ENCODE measurements around the gene EDC4.

Gene EDC4

DNA sequence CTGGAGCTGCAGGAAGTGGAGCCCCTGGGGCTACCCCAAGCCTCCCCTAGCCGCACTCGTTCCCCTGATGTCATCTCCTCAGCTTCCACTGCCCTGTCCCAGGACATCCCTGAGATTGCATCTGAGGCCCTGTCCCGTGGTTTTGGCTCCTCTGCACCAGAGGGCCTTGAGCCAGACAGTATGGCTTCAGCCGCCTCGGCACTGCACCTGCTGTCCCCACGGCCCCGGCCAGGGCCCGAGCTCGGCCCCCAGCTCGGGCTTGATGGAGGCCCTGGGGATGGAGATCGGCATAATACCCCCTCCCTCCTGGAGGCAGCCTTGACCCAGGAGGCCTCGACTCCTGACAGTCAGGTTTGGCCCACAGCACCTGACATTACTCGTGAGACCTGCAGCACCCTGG is 7.7 kb downstream of the EDC4 start:
- no peak overlapping the region for H3K23ac ChIP-seq (ENCODE audit: low read length)
- H3K79me1 ChIP-seq (ENCODE audit: low read length): peaks cover under 1% of the 10 kb centered on the region
- no peak overlapping the region for H3K4me2 ChIP-seq (ENCODE audit: low read length)
- no peak for DNase-seq
- H3K27ac ChIP-seq (ENCODE audit: low read depth, low read length): no peak overlapping the region
- peaks cover 2% of the 10 kb centered on the region for H3K79me2 ChIP-seq (ENCODE audit: control insufficient read depth, insufficient read depth, low read length)
- WGBS (ENCODE audit: extremely low coverage, insufficient coverage, low lambda C conversion rate): no CpG with 5 or more reads among the region's 13 CpGs
- H3K18ac ChIP-seq (ENCODE audit: low read length): no peak overlapping the region
- no peak overlapping the region for H3K4me3 ChIP-seq (ENCODE audit: low read length)
- no peak overlapping the region for H2BK15ac ChIP-seq (replicated peaks; ENCODE audit: low read depth)
- no peak overlapping the region for H3K56ac ChIP-seq (ENCODE audit: low read length)
- no peak overlapping the region for H2AK5ac ChIP-seq (ENCODE audit: low read length)
- H2BK5ac ChIP-seq (ENCODE audit: low read length): no peak overlapping the region
- no peak overlapping the region for H3K9ac ChIP-seq (ENCODE audit: low read length)
- no peak overlapping the region for H4K5ac ChIP-seq (ENCODE audit: low read length)
- H3K4ac ChIP-seq (ENCODE audit: low read depth, low read length): no peak overlapping the region
- H3K27me3 ChIP-seq (ENCODE audit: insufficient read depth, low read length, poor library complexity): no peaks in the 10 kb centered on the region
- H2BK120ac ChIP-seq (ENCODE audit: low read depth, low read length): no peak overlapping the region
- H4K8ac ChIP-seq (ENCODE audit: low read depth, low read length): no peak overlapping the region
- no peaks in the 10 kb centered on the region for H3K4me1 ChIP-seq (ENCODE audit: control insufficient read depth, low read depth, low read length)
- H3K36me3 ChIP-seq (ENCODE audit: control insufficient read depth, insufficient read depth, low read length): peaks cover 29% of the 10 kb centered on the region

DNA sequence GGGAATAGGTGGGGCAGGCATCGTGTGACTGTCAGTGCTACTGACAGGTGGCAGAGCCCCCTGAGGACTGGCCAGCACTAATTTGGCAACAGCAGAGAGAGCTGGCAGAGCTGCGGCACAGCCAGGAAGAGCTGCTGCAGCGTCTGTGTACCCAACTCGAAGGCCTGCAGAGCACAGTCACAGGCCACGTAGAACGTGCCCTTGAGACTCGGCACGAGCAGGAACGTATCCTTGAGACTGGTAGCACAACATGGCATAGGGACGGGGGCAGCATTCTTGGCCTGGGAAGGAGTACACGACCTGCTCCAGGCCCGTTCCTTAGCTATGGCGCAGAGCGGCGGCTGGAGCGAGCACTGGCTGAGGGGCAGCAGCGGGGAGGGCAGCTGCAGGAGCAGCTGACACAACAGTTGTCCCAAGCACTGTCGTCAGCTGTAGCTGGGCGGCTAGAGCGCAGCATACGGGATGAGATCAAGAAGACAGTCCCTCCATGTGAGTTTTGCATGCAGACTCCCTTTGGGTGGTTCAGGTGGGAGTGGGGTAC is 8.8 kb downstream of the EDC4 start:
- peaks cover 27% of the 10 kb centered on the region for H3K36me3 ChIP-seq (ENCODE audit: control insufficient read depth, insufficient read depth, low read length)
- no peak overlapping the region for H3K4me2 ChIP-seq (ENCODE audit: low read length)
- no peak overlapping the region for H4K5ac ChIP-seq (ENCODE audit: low read length)
- no peak overlapping the region for H2AK5ac ChIP-seq (ENCODE audit: low read length)
- no peaks in the 10 kb centered on the region for H3K79me2 ChIP-seq (ENCODE audit: control insufficient read depth, insufficient read depth, low read length)
- no peak overlapping the region for H2BK15ac ChIP-seq (replicated peaks; ENCODE audit: low read depth)
- WGBS (ENCODE audit: extremely low coverage, insufficient coverage, low lambda C conversion rate): no CpG with 5 or more reads among the region's 21 CpGs
- H3K9ac ChIP-seq (ENCODE audit: low read length): no peak overlapping the region
- H4K8ac ChIP-seq (ENCODE audit: low read depth, low read length): no peak overlapping the region
- H3K56ac ChIP-seq (ENCODE audit: low read length): no peak overlapping the region
- H3K27ac ChIP-seq (ENCODE audit: low read depth, low read length): no peak overlapping the region
- no peak overlapping the region for H3K23ac ChIP-seq (ENCODE audit: low read length)
- H2BK5ac ChIP-seq (ENCODE audit: low read length): no peak overlapping the region
- H2BK120ac ChIP-seq (ENCODE audit: low read depth, low read length): no peak overlapping the region
- no peak overlapping the region for H3K4me3 ChIP-seq (ENCODE audit: low read length)
- H3K4me1 ChIP-seq (ENCODE audit: control insufficient read depth, low read depth, low read length): peaks cover 2% of the 10 kb centered on the region
- H3K79me1 ChIP-seq (ENCODE audit: low read length): no peaks in the 10 kb centered on the region
- no peak overlapping the region for H3K18ac ChIP-seq (ENCODE audit: low read length)
- DNase-seq: no peak
- H3K4ac ChIP-seq (ENCODE audit: low read depth, low read length): no peak overlapping the region
- H3K27me3 ChIP-seq (ENCODE audit: insufficient read depth, low read length, poor library complexity): no peaks in the 10 kb centered on the region

DNA sequence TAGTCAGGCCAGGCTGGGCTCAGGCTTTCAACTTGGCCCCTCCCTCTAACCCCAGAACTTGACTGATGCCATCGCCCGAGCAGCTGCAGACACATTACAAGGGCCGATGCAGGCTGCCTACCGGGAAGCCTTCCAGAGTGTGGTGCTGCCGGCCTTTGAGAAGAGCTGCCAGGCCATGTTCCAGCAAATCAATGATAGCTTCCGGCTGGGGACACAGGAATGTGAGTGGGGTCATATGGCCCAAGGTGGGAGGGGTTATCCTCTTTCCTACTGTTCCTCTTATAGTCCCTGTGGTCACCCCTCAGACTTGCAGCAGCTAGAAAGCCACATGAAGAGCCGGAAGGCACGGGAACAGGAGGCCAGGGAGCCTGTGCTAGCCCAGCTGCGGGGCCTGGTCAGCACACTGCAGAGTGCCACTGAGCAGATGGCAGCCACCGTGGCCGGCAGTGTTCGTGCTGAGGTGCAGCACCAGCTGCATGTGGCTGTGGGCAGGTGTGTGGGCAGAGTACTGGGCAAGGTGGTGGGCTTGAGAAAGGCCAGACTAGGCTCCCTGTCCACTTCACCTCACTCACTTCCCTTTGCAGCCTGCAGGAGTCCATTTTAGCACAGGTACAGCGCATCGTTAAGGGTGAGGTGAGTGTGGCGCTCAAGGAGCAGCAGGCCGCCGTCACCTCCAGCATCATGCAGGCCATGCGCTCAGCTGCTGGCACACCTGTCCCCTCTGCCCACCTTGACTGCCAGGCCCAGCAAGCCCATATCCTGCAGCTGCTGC is 9.7 kb downstream of the EDC4 start:
- Histone ChIP-seq H3K56ac (ENCODE audit: low read length) (no peak overlapping the region), H3K27ac (ENCODE audit: low read depth, low read length) (no peak overlapping the region), H3K4ac (ENCODE audit: low read depth, low read length) (no peak overlapping the region), H4K5ac (ENCODE audit: low read length) (no peak overlapping the region), H3K4me3 (ENCODE audit: low read length) (no peak overlapping the region), H3K9ac (ENCODE audit: low read length) (no peak overlapping the region), H2BK15ac (replicated peaks; ENCODE audit: low read depth) (no peak overlapping the region), H3K4me2 (ENCODE audit: low read length) (no peak overlapping the region), H3K27me3 (ENCODE audit: insufficient read depth, low read length, poor library complexity) (no peaks in the 10 kb centered on the region), H2AK5ac (ENCODE audit: low read length) (no peak overlapping the region), H3K4me1 (ENCODE audit: control insufficient read depth, low read depth, low read length) (peaks cover 3% of the 10 kb centered on the region), H2BK120ac (ENCODE audit: low read depth, low read length) (no peak overlapping the region), H3K23ac (ENCODE audit: low read length) (no peak overlapping the region), H2BK5ac (ENCODE audit: low read length) (no peak overlapping the region), H3K79me2 (ENCODE audit: control insufficient read depth, insufficient read depth, low read length) (no peaks in the 10 kb centered on the region), H3K18ac (ENCODE audit: low read length) (no peak overlapping the region), H3K79me1 (ENCODE audit: low read length) (no peaks in the 10 kb centered on the region), H4K8ac (ENCODE audit: low read depth, low read length) (no peak overlapping the region), H3K36me3 (ENCODE audit: control insufficient read depth, insufficient read depth, low read length) (peaks cover 23% of the 10 kb centered on the region)
- no peak for DNase-seq
- no CpG with 5 or more reads among the region's 18 CpGs for WGBS (ENCODE audit: extremely low coverage, insufficient coverage, low lambda C conversion rate)

DNA sequence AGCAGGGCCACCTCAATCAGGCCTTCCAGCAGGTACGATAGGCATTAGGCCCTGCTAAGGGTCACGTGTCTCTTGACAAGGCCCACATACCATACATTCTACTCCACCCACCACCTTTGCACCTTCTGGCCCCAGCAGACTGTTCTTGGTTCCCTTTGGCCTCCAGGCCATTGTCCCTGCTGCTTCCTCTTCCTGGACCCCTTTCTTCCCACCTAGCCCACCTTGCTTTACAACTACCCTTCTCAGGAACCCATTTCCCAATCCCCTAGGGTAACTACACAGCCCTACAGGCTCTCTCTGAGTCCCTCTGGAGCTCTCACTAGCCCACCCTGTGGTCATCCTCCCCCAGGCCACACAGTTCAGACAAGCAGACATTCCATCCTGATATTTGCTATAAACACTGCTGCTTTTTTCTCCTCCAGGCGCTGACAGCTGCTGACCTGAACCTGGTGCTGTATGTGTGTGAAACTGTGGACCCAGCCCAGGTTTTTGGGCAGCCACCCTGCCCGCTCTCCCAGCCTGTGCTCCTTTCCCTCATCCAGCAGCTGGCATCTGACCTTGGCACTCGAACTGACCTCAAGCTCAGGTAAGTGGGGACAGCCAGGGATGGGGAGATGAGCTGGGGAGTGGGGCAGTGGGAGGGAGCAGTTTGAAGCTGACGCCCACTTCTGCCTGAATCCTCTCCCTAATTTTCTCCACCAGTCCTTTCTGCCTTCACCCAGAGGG is 10.5 kb downstream of the EDC4 start:
- H3K4me2 ChIP-seq (ENCODE audit: low read length): no peak overlapping the region
- H3K18ac ChIP-seq (ENCODE audit: low read length): no peak overlapping the region
- H4K8ac ChIP-seq (ENCODE audit: low read depth, low read length): no peak overlapping the region
- H2BK120ac ChIP-seq (ENCODE audit: low read depth, low read length): no peak overlapping the region
- no peak overlapping the region for H3K56ac ChIP-seq (ENCODE audit: low read length)
- H2BK5ac ChIP-seq (ENCODE audit: low read length): no peak overlapping the region
- H3K4ac ChIP-seq (ENCODE audit: low read depth, low read length): no peak overlapping the region
- no peaks in the 10 kb centered on the region for H3K27me3 ChIP-seq (ENCODE audit: insufficient read depth, low read length, poor library complexity)
- DNase-seq: peak; percentile 48
- no peak overlapping the region for H4K5ac ChIP-seq (ENCODE audit: low read length)
- WGBS (ENCODE audit: extremely low coverage, insufficient coverage, low lambda C conversion rate): no CpG with 5 or more reads among the region's 6 CpGs
- H3K27ac ChIP-seq (ENCODE audit: low read depth, low read length): no peak overlapping the region
- H3K23ac ChIP-seq (ENCODE audit: low read length): no peak overlapping the region
- H3K4me1 ChIP-seq (ENCODE audit: control insufficient read depth, low read depth, low read length): peaks cover 3% of the 10 kb centered on the region
- no peak overlapping the region for H2BK15ac ChIP-seq (replicated peaks; ENCODE audit: low read depth)
- H3K4me3 ChIP-seq (ENCODE audit: low read length): no peak overlapping the region
- H3K9ac ChIP-seq (ENCODE audit: low read length): no peak overlapping the region
- H2AK5ac ChIP-seq (ENCODE audit: low read length): no peak overlapping the region
- H3K79me1 ChIP-seq (ENCODE audit: low read length): no peaks in the 10 kb centered on the region
- peaks cover 20% of the 10 kb centered on the region for H3K36me3 ChIP-seq (ENCODE audit: control insufficient read depth, insufficient read depth, low read length)
- no peaks in the 10 kb centered on the region for H3K79me2 ChIP-seq (ENCODE audit: control insufficient read depth, insufficient read depth, low read length)

DNA sequence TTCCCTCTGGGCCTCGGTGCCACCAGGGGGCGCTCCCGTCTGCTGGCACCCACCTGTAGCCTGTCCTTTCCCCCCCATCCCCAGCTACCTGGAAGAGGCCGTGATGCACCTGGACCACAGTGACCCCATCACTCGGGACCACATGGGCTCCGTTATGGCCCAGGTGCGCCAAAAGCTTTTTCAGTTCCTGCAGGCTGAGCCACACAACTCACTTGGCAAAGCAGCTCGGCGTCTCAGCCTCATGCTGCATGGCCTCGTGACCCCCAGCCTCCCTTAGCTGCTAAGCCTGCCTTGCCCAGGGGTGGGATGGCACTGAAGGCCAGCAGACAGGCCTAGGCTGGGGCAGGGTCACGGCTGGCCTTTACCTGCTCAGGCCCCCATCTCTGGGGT is 11.0 kb downstream of the EDC4 start:
- H3K36me3 ChIP-seq (ENCODE audit: control insufficient read depth, insufficient read depth, low read length): peaks cover 17% of the 10 kb centered on the region
- H3K23ac ChIP-seq (ENCODE audit: low read length): no peak overlapping the region
- no peak overlapping the region for H2BK120ac ChIP-seq (ENCODE audit: low read depth, low read length)
- H3K27me3 ChIP-seq (ENCODE audit: insufficient read depth, low read length, poor library complexity): no peaks in the 10 kb centered on the region
- no peak overlapping the region for H4K8ac ChIP-seq (ENCODE audit: low read depth, low read length)
- no peak overlapping the region for H3K27ac ChIP-seq (ENCODE audit: low read depth, low read length)
- no peaks in the 10 kb centered on the region for H3K79me1 ChIP-seq (ENCODE audit: low read length)
- no peak overlapping the region for H3K4ac ChIP-seq (ENCODE audit: low read depth, low read length)
- H3K4me3 ChIP-seq (ENCODE audit: low read length): no peak overlapping the region
- H4K5ac ChIP-seq (ENCODE audit: low read length): no peak overlapping the region
- H3K79me2 ChIP-seq (ENCODE audit: control insufficient read depth, insufficient read depth, low read length): no peaks in the 10 kb centered on the region
- no CpG with 5 or more reads among the region's 11 CpGs for WGBS (ENCODE audit: extremely low coverage, insufficient coverage, low lambda C conversion rate)
- no peak overlapping the region for H3K9ac ChIP-seq (ENCODE audit: low read length)
- peak; percentile 73 for DNase-seq
- H2BK5ac ChIP-seq (ENCODE audit: low read length): no peak overlapping the region
- peaks cover 3% of the 10 kb centered on the region for H3K4me1 ChIP-seq (ENCODE audit: control insufficient read depth, low read depth, low read length)
- H2BK15ac ChIP-seq (replicated peaks; ENCODE audit: low read depth): no peak overlapping the region
- H3K4me2 ChIP-seq (ENCODE audit: low read length): no peak overlapping the region
- H3K56ac ChIP-seq (ENCODE audit: low read length): no peak overlapping the region
- no peak overlapping the region for H2AK5ac ChIP-seq (ENCODE audit: low read length)
- H3K18ac ChIP-seq (ENCODE audit: low read length): no peak overlapping the region

Measured in mesendoderm (in vitro differentiated cells).